Esophagus squamous epithelium (tissue), 5 donors: ENCODE data around the gene BBS12. TPM values are rescaled to one million over a fixed set of nuclear protein-coding genes. Genes with fewer than 3 reads are reported as not detected.

Experiments used
- DNase-seq: peaks from one replicate; lab custom pipeline; 2025; lab: John Stamatoyannopoulos, UW
- H3K27ac ChIP-seq, 4 donors: fragments of 200-600 bp; sonication (generic); one replicate each; pipeline ENCODE4 v1.5.1; 2016 to 2019; ENCODE audit warnings: mild to moderate bottlenecking in 1 of 4
- H3K27me3 ChIP-seq, 4 donors: fragments of 200-600 bp; sonication (generic); 1 replicate in 3 of 4; 2 replicates in 1 of 4; pipeline versions ENCODE4 v1.5.1 to v1.6.0; 2017 to 2021; ENCODE audit warnings: antibody characterized with exemption in 1 of 4
- H3K36me3 ChIP-seq, 3 donors: fragments of 200-600 bp; sonication (generic); one replicate each; pipeline ENCODE4 v1.5.1; 2016 to 2019
- H3K4me1 ChIP-seq, 3 donors: fragments of 200-600 bp; sonication (generic); one replicate each; pipeline ENCODE4 v1.5.1; 2017 to 2019
- H3K4me3 ChIP-seq, 4 donors: fragments of 200-600 bp; sonication (generic); 1 replicate in 3 of 4; 2 replicates in 1 of 4; pipeline ENCODE4 v1.5.1; 2016 to 2019; ENCODE audit warnings: mild to moderate bottlenecking in 2 of 4, moderate library complexity in 1 of 4
- H3K9me3 ChIP-seq, 3 donors: fragments of 200-600 bp; sonication (generic); one replicate each; pipeline ENCODE4 v1.5.1; 2016 to 2019
- CTCF ChIP-seq, 6 experiments: fragments of 450-650 bp in 4 of 6; fragments of 200-600 bp in 2 of 6; sonication (generic) in 2 of 6; IDR thresholded peaks; one replicate each; pipeline ENCODE4 v1.5.1; 2016 to 2019; ENCODE audit warnings: antibody characterized with exemption in 6 of 6, mild to moderate bottlenecking in 4 of 6, moderate library complexity in 4 of 6
- POLR2A ChIP-seq, 4 donors: fragments of 450-650 bp; IDR thresholded peaks; one replicate each; pipeline ENCODE4 v1.6.1; 2017; ENCODE audit warnings: antibody characterized with exemption in 4 of 4, mild to moderate bottlenecking in 4 of 4, moderate library complexity in 3 of 4
- WGBS, 2 donors: methylation state at CpG; one replicate each; pipeline ENCODE4 v1.1.5; 2018; 5-methylcytosine and 5-hydroxymethylcytosine counted together
- intact Hi-C: fragments of 100-400 bp; cut with DNase I; formaldehyde crosslinking; loops from one replicate; pipeline ENCODE4 v1.15.0; 2022
- total RNA-seq, 4 donors: library from RNA; depleted of rRNA; stranded (reverse); fragments of >200 nt; gene quantifications; one replicate each; pipeline ENCODE4 v1.1.0, GENCODE V29; 2016
- donor health status: DM: yes; HTN: yes; CAD: no.

BBS12 gene
- 1 to 10 TPM in 2 of 4 donors, under 1 TPM in 2; 0.49 to 2.5 (median 1.0) TPM for total RNA-seq

- Histone ChIP-seq H3K27me3 (no peaks in the 10 kb centered on the region), H3K9me3 (no peaks in the 10 kb centered on the region), H3K36me3 (no peaks in the 10 kb centered on the region), H3K4me3 (peak within 1 kb of the TSS; percentile 52 to 92 (median 72)), H3K4me1 (peaks cover 7 to 22% (median 10%) of the 10 kb centered on the region in 3 donors), H3K27ac (peak within 1 kb of the TSS; percentile 78 to 93 (median 92))
- TF ChIP-seq CTCF (IDR thresholded peaks at IDR 0.05): peak in 1 of 6 experiments; percentile 25
- TF ChIP-seq POLR2A (IDR thresholded peaks at IDR 0.05): peak in 1 of 4 donors; percentile 34
- DNase-seq: peak; percentile 95
- 0% methylated on average over 28 to 31 of the region's 37 CpGs for WGBS, 2 donors
- intact Hi-C loops: no loop called here
Measured at GRCh38 chr4:122732329-122733026, at the start of gene BBS12. TSS of gene BBS12 (plus strand) at chr4:122732704. CDS start at chr4:122741893, 9,189 bp downstream.

GRCh38 chr4:122686691-122687090 is 45.8 kb upstream of the BBS12 start:
- Histone ChIP-seq H3K4me1 (no peaks in the 10 kb centered on the region), H3K9me3 (no peaks in the 10 kb centered on the region), H3K27me3 (no peaks in the 10 kb centered on the region), H3K4me3 (no peak overlapping the region), H3K36me3 (no peaks in the 10 kb centered on the region), H3K27ac (no peak overlapping the region)
- DNase-seq: no peak
- intact Hi-C loops: no loop called here
- WGBS, 2 donors: 79 to 86% methylated on average over 2 of the region's 2 CpGs
- TF ChIP-seq CTCF (IDR thresholded peaks at IDR 0.05): no peak
- no peak for TF ChIP-seq POLR2A (IDR thresholded peaks at IDR 0.05)

GRCh38 chr4:122687531-122688061 is 44.9 kb upstream of the BBS12 start:
- intact Hi-C loops: no loop called here
- no peaks in the 10 kb centered on the region for H3K4me1 ChIP-seq
- H3K27me3 ChIP-seq: no peaks in the 10 kb centered on the region
- H3K27ac ChIP-seq: no peak overlapping the region
- H3K36me3 ChIP-seq: no peaks in the 10 kb centered on the region
- WGBS, 2 donors: 45 to 66% methylated on average over 2 of the region's 2 CpGs
- TF ChIP-seq POLR2A (IDR thresholded peaks at IDR 0.05): no peak
- no peak for TF ChIP-seq CTCF (IDR thresholded peaks at IDR 0.05)
- no peak for DNase-seq
- H3K9me3 ChIP-seq: no peaks in the 10 kb centered on the region
- no peak overlapping the region for H3K4me3 ChIP-seq

GRCh38 chr4:122688529-122689140 is 43.9 kb upstream of the BBS12 start:
- intact Hi-C loops: no loop called here
- H3K36me3 ChIP-seq: no peaks in the 10 kb centered on the region
- H3K4me3 ChIP-seq: peak overlapping the region in 1 of 4 donors; percentile 45
- no peak for DNase-seq
- WGBS, 2 donors: 59 to 70% methylated on average over 8 to 9 of the region's 9 CpGs
- TF ChIP-seq CTCF (IDR thresholded peaks at IDR 0.05): no peak
- TF ChIP-seq POLR2A (IDR thresholded peaks at IDR 0.05): no peak
- no peaks in the 10 kb centered on the region for H3K4me1 ChIP-seq
- H3K27ac ChIP-seq: no peak overlapping the region
- H3K9me3 ChIP-seq: no peaks in the 10 kb centered on the region
- H3K27me3 ChIP-seq: no peaks in the 10 kb centered on the region

GRCh38 chr4:122689972-122690371 is 42.5 kb upstream of the BBS12 start:
- DNase-seq: no peak
- no peaks in the 10 kb centered on the region for H3K27me3 ChIP-seq
- TF ChIP-seq CTCF (IDR thresholded peaks at IDR 0.05) (no peak), POLR2A (IDR thresholded peaks at IDR 0.05) (no peak)
- intact Hi-C loops: no loop called here
- no peaks in the 10 kb centered on the region for H3K4me1 ChIP-seq
- H3K36me3 ChIP-seq: no peaks in the 10 kb centered on the region
- no peak overlapping the region for H3K27ac ChIP-seq
- no peaks in the 10 kb centered on the region for H3K9me3 ChIP-seq
- no peak overlapping the region for H3K4me3 ChIP-seq
